GM19023 (cell line): ENCODE measurements around the gene SLC38A4.

Source experiments
- ATAC-seq: cut with Tn5 transposase; IDR thresholded peaks from one replicate; pipeline ENCODE4 v1.9.1; 2021; ENCODE audit warnings: mild to moderate bottlenecking, moderate library complexity; ENCODE audit not compliant: unreplicated experiment

SLC38A4 gene

GRCh38 chr12:46815809-46816208 lies 10.0 kb downstream of the SLC38A4 start:
- ATAC-seq: no peak

DNA sequence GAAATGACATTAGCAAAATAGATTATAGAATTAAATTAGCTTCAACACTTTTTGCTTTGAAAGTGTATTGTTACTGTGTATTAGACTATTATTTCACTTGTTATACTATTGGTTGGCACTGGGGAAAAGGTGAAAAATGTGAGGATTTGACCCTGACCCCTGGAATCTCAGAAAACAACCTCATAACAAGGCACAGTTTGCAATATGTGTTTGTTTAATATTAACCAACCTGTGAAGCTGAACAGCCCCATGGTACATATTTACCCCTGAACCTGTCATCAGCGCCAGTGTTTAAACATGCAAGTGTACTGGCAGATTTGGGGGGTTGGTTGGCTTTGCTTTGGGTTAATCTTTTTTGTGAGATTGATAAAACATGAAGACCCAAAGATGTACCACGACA lies 11.7 kb downstream of the SLC38A4 start:
- ATAC-seq: no peak

- ATAC-seq: no peak
These were observed 14.6 kb downstream of the SLC38A4 start for GRCh38 chr12:46811185-46811584.

- no peak for ATAC-seq
These were observed 16.7 kb downstream of the SLC38A4 start for GRCh38 chr12:46808955-46809697.

- ATAC-seq: no peak
These were observed 17.5 kb downstream of the SLC38A4 start for GRCh38 chr12:46808317-46808716.

DNA sequence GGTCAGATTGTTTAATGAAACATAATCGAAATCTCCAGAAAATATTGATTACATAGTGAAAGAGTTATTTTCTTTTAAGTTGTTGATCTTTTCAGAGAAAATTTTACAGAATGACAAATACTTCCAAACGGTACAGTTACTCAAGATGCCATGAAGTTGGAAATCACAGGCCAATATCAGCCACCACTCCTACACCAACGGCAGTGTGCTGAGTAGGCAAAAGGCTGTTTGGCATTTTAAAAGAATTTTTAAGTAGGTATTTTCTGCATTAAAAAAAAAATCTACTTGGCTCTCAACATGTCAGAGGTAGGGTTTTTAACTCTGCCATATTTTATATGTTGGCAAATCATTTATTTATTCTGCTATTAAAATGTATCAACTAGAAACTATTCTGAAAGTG lies 21.7 kb downstream of the SLC38A4 start:
- ATAC-seq: no peak

DNA sequence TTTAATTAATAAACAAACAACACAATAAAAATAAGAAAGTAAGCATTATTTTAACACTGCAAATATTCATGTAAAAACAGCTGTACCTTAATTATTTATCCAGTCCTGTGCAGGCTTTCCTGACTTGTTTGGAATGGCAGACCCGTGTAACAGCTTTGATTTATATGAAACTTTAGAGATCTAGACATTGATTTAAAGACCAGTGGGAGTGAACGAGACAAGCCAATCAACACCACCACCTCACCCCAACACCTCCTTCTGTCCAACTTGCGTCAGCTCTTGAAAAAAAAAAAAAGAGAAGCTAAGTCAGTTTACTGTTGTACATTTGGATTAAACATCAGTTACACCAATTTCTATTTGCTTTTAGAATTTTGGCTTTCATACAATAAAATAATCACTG lies 22.3 kb downstream of the SLC38A4 start:
- no peak for ATAC-seq

DNA sequence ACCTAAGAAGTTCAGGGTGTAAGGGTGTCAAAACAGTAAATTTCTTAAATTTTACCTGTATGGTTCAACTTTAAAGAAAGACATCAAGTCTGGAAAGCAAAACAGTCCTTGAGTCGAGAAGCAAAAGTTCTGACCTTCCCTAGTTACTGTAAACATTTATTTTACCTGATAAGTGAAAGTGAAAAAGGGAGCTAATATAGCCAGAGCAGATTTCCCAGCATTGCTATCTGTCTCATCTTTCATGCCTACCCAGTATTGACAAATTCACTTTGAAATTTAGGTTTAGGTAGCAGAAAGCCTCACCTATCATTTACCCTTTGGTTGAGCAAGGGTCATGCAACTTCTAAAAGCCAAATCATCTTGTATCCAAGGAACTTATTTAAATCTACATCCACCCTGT lies 24.5 kb downstream of the SLC38A4 start:
- no peak for ATAC-seq

DNA sequence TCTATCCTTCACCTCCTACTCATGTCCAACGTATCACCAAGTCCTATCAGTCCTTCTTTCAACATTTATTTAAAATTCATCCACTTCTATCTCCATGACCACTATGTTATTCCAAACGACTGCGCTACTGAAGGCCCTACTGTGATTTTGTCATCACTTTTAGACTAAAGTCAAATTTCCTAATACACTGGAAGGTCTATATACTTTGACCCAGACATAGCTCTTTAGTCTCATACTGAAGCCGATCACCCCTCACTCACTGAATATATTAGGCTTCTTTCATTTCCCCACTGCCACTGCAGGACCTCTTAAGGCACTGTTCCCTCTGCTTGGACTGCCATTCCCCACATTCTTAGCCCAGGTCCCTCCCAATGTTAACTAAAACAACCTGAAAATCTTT lies 25.6 kb downstream of the SLC38A4 start:
- ATAC-seq: no peak

DNA sequence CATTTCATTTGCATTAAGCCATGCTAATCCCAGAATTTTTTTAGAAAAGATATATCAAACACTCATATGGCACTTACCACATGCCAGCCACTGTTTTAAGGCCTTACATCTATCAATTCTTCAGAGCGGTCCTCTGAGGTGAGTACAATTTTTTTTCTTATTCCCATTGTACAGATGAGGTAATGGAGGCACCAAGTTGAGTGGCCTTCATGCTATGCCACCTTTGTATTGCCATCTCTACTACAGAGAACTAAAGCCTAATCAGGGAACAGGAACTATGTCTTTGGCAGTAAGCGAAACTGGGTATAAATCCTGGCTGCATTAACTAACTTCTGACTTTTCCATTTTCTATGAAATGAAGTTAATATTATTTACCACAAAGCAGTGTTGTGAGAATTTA lies 27.1 kb downstream of the SLC38A4 start:
- ATAC-seq: no peak

DNA sequence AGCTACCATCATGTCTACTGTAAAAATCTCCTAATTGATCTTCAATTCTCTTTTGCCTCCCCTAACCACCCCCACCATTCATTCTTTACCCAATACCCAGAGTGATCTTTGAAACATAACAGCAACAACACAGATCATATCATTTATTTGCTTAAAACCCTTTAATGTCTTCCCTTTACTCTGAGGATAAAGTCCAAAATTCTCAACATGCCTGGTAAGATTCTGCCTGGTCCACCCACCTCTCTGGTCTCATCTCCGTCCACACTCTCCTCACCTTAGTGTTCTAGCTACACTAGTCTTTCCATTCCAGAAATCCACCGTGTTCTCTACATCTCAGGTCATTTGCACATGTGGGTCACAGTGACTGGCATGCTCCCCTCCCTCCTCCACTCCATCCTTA lies 27.7 kb downstream of the SLC38A4 start:
- ATAC-seq: no peak

DNA sequence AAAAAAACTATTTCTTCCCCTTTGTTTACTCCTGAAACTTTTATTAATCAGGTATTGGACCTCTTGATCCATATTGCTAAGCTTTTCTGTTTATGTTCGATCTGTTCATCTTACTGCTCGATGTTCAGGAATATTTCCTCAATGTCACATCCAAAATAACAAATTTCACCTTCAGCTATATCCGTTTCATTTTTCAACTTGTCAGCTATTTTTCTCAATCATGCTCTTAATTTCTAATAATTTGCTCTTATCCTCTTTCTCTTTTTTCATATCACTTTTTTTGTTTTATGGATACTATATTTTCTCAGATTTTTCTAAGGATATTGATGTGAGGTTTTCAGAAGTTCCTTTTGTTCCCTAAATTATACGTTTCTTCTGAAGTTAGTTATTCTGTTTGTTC lies 29.8 kb downstream of the SLC38A4 start:
- no peak for ATAC-seq

- ATAC-seq: peak; percentile 62
These were observed 31.1 kb downstream of the SLC38A4 start for GRCh38 chr12:46794593-46795190.

GRCh38 chr12:46792925-46793324 lies 32.9 kb downstream of the SLC38A4 start:
- ATAC-seq: no peak

GRCh38 chr12:46790066-46790465 lies 35.7 kb downstream of the SLC38A4 start:
- ATAC-seq: no peak

GRCh38 chr12:46788072-46788887 lies 37.5 kb downstream of the SLC38A4 start:
- ATAC-seq: no peak

DNA sequence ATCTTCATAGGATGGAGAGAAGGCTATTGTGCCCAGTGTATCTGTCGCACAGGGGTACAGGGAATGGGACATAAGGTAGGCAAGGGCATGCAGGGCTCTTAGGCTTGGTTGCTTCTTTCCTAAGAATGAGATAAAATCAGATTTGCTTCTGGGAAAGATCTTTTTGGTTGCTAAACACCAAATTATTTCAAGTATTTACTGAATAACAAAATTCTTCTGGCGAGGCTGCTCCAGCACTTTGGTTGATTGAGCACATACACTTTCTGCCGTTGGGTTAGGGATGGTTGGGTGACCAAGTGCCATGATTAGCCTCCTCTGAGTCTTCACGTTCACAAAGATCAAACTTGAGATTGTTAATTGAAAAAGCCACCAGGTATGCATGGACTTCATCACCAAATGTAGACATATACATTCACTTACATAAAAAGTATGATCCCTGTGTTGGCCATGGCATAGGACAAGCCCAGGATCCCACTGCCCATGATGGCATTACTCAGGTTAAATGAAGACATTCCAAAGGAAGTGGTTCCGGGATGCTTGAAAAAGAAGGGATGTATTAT lies 38.2 kb downstream of the SLC38A4 start:
- no peak for ATAC-seq

DNA sequence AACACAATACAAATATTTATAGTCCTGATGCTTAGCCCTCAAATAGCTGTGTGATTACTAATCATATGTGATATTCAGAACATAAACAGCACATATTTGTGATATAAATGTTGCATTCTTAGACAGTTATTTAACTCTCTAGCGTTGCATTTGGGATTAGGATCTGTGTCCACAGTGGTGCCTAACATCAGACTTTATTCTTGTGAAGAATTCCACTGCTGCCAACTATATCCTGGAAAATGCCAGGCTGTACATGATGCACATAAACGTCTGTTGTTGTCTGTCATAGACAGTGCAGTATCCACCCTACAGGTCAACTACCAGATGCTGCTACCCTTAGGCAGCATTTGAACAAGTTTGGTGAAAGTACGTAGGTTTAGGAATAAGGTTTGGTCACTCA lies 39.0 kb downstream of the SLC38A4 start:
- no peak for ATAC-seq

DNA sequence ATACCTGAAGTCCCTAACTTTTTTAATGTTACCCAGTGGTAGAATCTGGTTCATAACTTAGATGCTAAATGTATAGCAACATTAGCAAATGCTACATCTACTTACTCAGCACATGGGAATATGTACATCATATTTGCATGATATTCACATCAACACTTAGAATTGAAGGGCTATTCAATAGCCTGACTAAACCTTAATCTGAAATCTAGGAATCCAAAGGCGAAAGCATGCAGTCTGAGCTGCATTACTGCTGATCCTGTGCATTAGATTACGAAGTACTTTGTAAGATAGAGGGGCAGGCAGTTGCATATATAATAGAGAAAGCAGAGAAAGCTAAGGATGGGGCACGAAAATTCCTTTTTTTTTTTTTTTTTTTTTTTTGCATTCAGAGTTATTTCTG lies 40.4 kb downstream of the SLC38A4 start:
- ATAC-seq: no peak

DNA sequence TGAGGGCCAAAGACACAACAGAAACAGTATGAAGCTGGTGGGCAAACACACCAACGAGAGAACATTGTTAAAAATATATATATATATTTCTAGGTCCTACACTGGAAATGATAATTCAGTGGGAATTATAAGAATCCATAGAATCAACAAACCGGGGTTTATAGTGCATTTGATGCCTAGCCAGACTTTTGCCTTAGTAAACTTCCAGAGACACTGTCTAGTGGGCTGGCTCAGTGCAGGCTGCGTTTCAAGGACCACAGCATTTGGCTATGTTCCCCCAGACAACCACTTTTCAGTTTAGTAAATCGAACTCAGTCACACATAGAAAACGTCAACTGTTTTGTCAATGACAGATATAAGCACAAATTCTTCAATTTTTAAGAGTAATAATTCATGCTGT lies 41.9 kb downstream of the SLC38A4 start:
- no peak for ATAC-seq

GRCh38 chr12:46779879-46780278 lies 45.9 kb downstream of the SLC38A4 start:
- ATAC-seq: no peak

- ATAC-seq: no peak
These were observed 46.7 kb downstream of the SLC38A4 start for GRCh38 chr12:46779063-46779462.
